Cardiac muscle cell (in vitro differentiated cells and primary cell): ENCODE results near the gene CPD. TPM values are rescaled to one million over a fixed set of nuclear protein-coding genes. Genes with fewer than 3 reads are reported as not detected.

ENCODE experiments used
- DNase-seq, 2 donors: peaks; one replicate each; pipeline versions ENCODE4 v3.0.0 to v3.0.0-alpha.2; 2010 to 2017; ENCODE audit warnings: low read depth in 1 of 2, low spot score in 1 of 2
- H3K27ac ChIP-seq: fragments of 200-600 bp; sonication (generic); 2 replicates; pipeline ENCODE4 v1.5.1; 2016
- H3K27me3 ChIP-seq: fragments of 200-600 bp; sonication (generic); 2 replicates; pipeline ENCODE4 v1.6.0; 2016; ENCODE audit warnings: control low read depth
- H3K36me3 ChIP-seq: fragments of 200-600 bp; sonication (generic); 2 replicates; pipeline ENCODE4 v1.5.1; 2016; ENCODE audit warnings: control low read depth
- H3K4me1 ChIP-seq: fragments of 200-600 bp; sonication (generic); 2 replicates; pipeline ENCODE4 v1.8.1; 2017; ENCODE audit warnings: low read depth, mild to moderate bottlenecking, mixed run types
- H3K4me3 ChIP-seq: fragments of 200-600 bp; sonication (generic); 2 replicates; pipeline ENCODE4 v1.5.1; 2016; ENCODE audit warnings: mild to moderate bottlenecking
- H3K9me3 ChIP-seq: fragments of 200-600 bp; sonication (generic); 2 replicates; pipeline ENCODE4 v1.5.1; 2017; ENCODE audit warnings: low read depth, mild to moderate bottlenecking, control low read depth
- polyA plus RNA-seq: library from polyadenylated mRNA; unstranded; fragments of >200 nt; fragmentation: Nextera tagmentation; extraction: Ambion mirVana; gene quantifications from 2 replicates; pipeline ENCODE4 v1.2.1, GENCODE V29; 2016
- total RNA-seq: library from RNA; depleted of rRNA; stranded (reverse); fragments of >200 nt; gene quantifications from 2 replicates; pipeline ENCODE4 v1.2.3, GENCODE V29; 2016
- TF ChIP-seq, protein P1 (sequence below): IDR thresholded peaks from 2 replicates; pipeline ENCODE4 v1.5.1; 2012; ENCODE audit warnings: low read depth, mild to moderate bottlenecking, low read length

CPD gene
- total and polyA plus RNA-seq, 2 experiments from 2014 or later, result 19.5 to 47.4 TPM

DNA sequence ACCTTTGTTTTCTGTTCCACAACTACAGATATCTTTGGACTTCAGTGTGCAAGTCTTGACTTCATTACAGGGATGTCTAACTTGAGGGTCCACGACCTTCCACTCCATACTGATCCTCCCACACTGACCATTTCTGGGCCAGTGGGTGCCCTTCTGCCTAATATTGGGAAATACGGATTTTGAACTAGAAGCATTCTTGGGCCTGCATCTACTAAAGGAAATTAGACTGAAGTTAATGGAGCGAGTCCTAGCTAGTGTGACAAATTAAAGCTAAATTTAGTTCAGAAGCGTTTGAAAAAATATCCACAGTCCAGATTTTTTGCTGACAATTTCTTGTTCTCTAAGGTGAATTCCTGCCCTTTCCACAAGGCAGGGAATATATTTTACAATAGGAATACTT, 34.9 kb upstream of the CPD start:
- DNase-seq, result no peak
- H3K4me1 ChIP-seq, result peaks cover 17% of the 10 kb centered on the region
- no peak overlapping the region for H3K4me3 ChIP-seq
- H3K36me3 ChIP-seq, result no peaks in the 10 kb centered on the region
- peak overlapping the region; percentile 84 for H3K27ac ChIP-seq
- TF ChIP-seq, protein P1, sequence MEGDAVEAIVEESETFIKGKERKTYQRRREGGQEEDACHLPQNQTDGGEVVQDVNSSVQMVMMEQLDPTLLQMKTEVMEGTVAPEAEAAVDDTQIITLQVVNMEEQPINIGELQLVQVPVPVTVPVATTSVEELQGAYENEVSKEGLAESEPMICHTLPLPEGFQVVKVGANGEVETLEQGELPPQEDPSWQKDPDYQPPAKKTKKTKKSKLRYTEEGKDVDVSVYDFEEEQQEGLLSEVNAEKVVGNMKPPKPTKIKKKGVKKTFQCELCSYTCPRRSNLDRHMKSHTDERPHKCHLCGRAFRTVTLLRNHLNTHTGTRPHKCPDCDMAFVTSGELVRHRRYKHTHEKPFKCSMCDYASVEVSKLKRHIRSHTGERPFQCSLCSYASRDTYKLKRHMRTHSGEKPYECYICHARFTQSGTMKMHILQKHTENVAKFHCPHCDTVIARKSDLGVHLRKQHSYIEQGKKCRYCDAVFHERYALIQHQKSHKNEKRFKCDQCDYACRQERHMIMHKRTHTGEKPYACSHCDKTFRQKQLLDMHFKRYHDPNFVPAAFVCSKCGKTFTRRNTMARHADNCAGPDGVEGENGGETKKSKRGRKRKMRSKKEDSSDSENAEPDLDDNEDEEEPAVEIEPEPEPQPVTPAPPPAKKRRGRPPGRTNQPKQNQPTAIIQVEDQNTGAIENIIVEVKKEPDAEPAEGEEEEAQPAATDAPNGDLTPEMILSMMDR, result no peak
- H3K9me3 ChIP-seq, result no peaks in the 10 kb centered on the region
- no peaks in the 10 kb centered on the region for H3K27me3 ChIP-seq

DNA sequence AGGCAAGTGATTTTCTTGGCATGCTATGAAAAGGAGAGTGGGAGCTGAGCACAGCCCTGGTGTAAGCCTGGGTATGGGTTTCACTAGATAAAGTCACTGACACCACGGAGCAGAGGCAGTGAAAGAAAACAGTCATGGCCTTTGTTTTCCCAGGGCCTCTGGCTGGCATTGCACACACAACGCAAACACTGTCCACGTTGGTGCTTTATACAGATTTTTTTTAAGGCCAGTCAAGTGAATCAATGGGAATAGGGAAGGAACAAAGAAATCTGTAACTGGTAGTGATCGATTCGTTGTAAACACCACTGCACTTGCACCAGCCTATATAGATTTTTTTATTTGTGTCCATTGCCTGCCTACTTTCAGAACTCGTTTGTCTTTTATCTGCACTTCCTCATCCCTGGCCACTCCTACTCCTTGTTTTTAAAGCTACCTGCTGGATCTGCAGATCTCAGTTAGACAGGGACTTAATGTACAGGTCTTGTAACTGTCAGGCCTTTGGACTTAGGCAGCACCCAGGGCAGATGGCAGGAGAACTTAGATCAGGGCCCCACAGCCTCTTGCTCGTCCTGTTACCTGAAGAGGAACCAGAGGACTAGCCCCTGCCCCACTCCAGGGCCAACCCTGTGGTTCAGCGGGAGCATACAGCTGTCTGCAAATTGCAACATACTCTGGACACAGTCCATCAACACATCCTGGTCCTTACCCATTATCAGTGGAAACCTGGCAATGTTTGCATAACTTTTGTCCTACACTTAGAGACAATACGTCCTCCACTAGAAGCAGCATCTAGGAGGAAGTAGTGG, 34.2 kb upstream of the CPD start:
- TF ChIP-seq, protein P1, result no peak
- peaks cover 17% of the 10 kb centered on the region for H3K4me1 ChIP-seq
- no peaks in the 10 kb centered on the region for H3K36me3 ChIP-seq
- peak overlapping the region; percentile 84 for H3K27ac ChIP-seq
- no peak overlapping the region for H3K4me3 ChIP-seq
- peak; percentile 70 to 97 for DNase-seq
- no peaks in the 10 kb centered on the region for H3K9me3 ChIP-seq
- H3K27me3 ChIP-seq, result no peaks in the 10 kb centered on the region

DNA sequence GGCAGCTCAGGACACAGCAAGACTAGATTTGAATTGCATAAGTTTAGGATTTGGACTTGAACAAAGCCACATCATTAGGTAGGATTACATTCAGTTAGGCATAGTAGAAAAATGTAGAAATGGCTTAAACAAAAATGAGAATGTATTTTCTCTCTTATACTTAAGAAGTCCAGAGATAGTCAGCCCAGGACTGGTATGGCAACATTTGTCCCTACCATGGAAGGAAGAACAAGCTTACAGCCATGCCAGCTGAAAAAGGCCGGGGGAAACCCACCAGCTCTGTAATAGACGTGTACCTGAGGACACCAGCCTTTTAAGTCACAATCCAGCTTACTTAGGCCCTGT, 33.7 kb upstream of the CPD start:
- DNase-seq, result no peak
- TF ChIP-seq, protein P1, result no peak
- no peaks in the 10 kb centered on the region for H3K9me3 ChIP-seq
- H3K27ac ChIP-seq, result peak overlapping the region; percentile 84
- H3K4me1 ChIP-seq, result peaks cover 17% of the 10 kb centered on the region
- no peaks in the 10 kb centered on the region for H3K27me3 ChIP-seq
- H3K4me3 ChIP-seq, result no peak overlapping the region
- no peaks in the 10 kb centered on the region for H3K36me3 ChIP-seq

DNA sequence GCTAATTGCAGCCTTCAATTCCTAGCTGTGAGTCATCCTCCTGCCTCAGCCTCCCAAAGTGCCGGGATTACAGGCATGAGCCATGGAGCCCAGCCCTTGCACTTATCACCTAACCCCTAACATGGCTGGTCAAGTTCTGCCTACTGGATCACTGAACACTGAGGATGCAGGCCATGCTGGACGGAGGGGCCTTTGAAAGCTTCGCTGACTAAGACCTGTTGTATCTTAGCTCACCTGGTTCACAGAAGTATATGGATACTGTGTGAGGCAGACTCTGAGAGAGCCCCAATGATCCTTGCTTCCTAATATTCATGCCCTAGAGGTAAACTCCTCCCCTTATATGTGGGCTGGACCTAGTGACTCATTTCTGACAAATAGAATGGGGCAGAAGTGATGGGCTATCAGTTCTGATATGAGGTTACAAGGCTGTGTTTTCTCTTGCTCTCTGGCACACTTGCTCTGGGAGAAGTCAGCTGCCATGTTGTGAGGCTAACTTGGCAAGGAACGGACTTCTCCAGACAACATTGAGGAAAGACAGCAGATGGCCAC, 33.1 kb upstream of the CPD start:
- Histone ChIP-seq H3K36me3 (no peaks in the 10 kb centered on the region), H3K27ac (no peak overlapping the region), H3K27me3 (no peaks in the 10 kb centered on the region), H3K9me3 (no peaks in the 10 kb centered on the region), H3K4me3 (no peak overlapping the region), H3K4me1 (peaks cover 13% of the 10 kb centered on the region)
- peak in 1 of 2 donors; percentile 38 for DNase-seq
- TF ChIP-seq, protein P1, result no peak

DNA sequence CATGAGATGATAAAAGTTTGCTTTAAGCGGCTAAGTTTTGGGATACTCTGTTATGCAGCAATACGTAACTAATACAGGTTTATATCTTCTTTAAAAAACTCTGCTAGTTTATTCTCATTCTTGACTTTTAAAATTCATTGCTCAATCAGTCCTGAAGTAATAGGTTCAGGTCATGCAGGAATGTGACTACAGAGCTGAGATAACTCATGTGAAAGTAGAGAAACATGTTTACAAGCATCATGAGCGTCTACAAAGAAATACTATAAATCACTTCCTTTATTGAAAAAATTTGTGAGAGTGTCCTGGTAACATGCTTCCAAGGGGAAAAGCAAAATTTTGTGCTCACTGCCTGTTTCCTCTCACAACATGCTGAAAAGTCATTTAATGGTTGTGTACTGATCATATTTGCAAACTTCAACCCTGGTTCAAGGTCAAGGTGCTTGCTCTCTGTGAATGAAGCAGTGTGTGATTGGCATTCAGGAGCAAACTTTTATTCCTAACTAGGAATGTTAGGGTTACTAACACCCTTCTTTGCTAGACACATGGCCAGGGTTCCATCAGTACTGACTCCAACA, 32.4 kb upstream of the CPD start:
- Histone ChIP-seq H3K36me3 (no peaks in the 10 kb centered on the region), H3K27ac (no peak overlapping the region), H3K27me3 (no peaks in the 10 kb centered on the region), H3K9me3 (no peaks in the 10 kb centered on the region), H3K4me1 (peaks cover 12% of the 10 kb centered on the region), H3K4me3 (no peak overlapping the region)
- DNase-seq, result peak in 1 of 2 donors; percentile 39
- TF ChIP-seq, protein P1, result no peak
